GM12878 (cell line): ENCODE data around the gene CFI. TPM values are rescaled to one million over a fixed set of nuclear protein-coding genes. Genes with fewer than 3 reads are reported as not detected.

Experiments used
- ATAC-seq: fragments of 200-7000 bp; cut with Tn5 transposase; 3 replicates; pipeline ENCODE4 v1.9.1; 2020; ENCODE audit warnings: mild to moderate bottlenecking, moderate library complexity
- BruUV-seq: library from RNA; stranded (reverse); fragments of 400-500 nt; replicated peaks from 2 replicates; lab custom pipeline; 2021; lab: Mats Ljungman, UMichigan
- CTCF ChIA-PET: fragments of 300-600 bp; sonication (Branson Sonifier 250); formaldehyde crosslinking; extraction: SDS; loops from one replicate; lab custom pipeline; 2021; ENCODE audit warnings: inconsistent platforms; lab: Yijun Ruan, JAX
- POLR2A ChIA-PET: fragments of 350-600 bp; formaldehyde crosslinking; extraction: SDS; loops from one replicate; lab custom pipeline; 2021; ENCODE audit warnings: inconsistent platforms; lab: Charles Lee
- RAD21 ChIA-PET: fragments of 300-600 bp; sonication (Branson Sonifier 250); formaldehyde crosslinking; loops from one replicate; lab custom pipeline; 2023; ENCODE audit warnings: antibody characterized with exemption; ENCODE audit not compliant: unreplicated experiment; lab: Charles Lee
- SMC1A ChIA-PET: fragments of 300-600 bp; sonication (Branson Sonifier 250); formaldehyde crosslinking; loops from one replicate; lab custom pipeline; 2023; ENCODE audit not compliant: unreplicated experiment, uncharacterized antibody; lab: Charles Lee
- DNase-seq: peaks from one replicate; pipeline ENCODE4 v3.0.0-alpha.2; 2011; ENCODE audit warnings: low read depth, low spot score
- FAIRE-seq: peaks from 3 replicates; lab custom pipeline; 2011; peaks lifted over from hg19 to GRCh38; lab: Jason Lieb, UNC
- H2AFZ ChIP-seq: 2 replicates; pipeline ENCODE4 v1.6.0; 2011; ENCODE audit warnings: low read depth, low read length, control low read depth; ENCODE audit not compliant: control insufficient read depth
- H3K27ac ChIP-seq: 2 replicates; pipeline ENCODE4 v1.5.1; 2011; ENCODE audit warnings: control low read depth; ENCODE audit not compliant: control insufficient read depth, insufficient read depth
- H3K27me3 ChIP-seq, 2 experiments: replicated peaks in 1 of 2; 2 replicates each; pipeline versions ENCODE4 v1.6.0 to v1.6.1; 2011; ENCODE audit warnings: low read length in 1 of 2; ENCODE audit not compliant: control insufficient read depth in 2 of 2, insufficient read depth in 2 of 2
- H3K36me3 ChIP-seq, 2 experiments: 2 replicates each; pipeline ENCODE4 v1.5.1; 2011; ENCODE audit warnings: low read length in 1 of 2; ENCODE audit not compliant: control insufficient read depth in 2 of 2, insufficient read depth in 2 of 2
- H3K4me1 ChIP-seq: 2 replicates; pipeline ENCODE4 v1.6.1; 2011; ENCODE audit warnings: mild to moderate bottlenecking, low read length, moderate library complexity, mixed read lengths; ENCODE audit not compliant: control insufficient read depth, insufficient read depth
- H3K4me2 ChIP-seq: 2 replicates; pipeline ENCODE4 v1.6.0; 2011; ENCODE audit warnings: control low read depth; ENCODE audit not compliant: control insufficient read depth, insufficient read depth
- H3K4me3 ChIP-seq: fragments of 200-600 bp; sonication (generic); 2 replicates; pipeline ENCODE4 v1.5.1; 2016
- H3K79me2 ChIP-seq: 2 replicates; pipeline ENCODE4 v1.6.0; 2011; ENCODE audit warnings: low read length; ENCODE audit not compliant: control insufficient read depth, insufficient read depth
- H3K9ac ChIP-seq: 2 replicates; pipeline ENCODE4 v1.8.0; 2011; ENCODE audit warnings: low read length, control low read depth, mixed read lengths; ENCODE audit not compliant: control insufficient read depth, insufficient read depth
- H3K9me3 ChIP-seq: replicated peaks from 3 replicates; pipeline ENCODE4 v1.5.1; 2011; ENCODE audit warnings: mild to moderate bottlenecking, low read length; ENCODE audit not compliant: control insufficient read depth, insufficient read depth
- H4K20me1 ChIP-seq: 2 replicates; pipeline ENCODE4 v1.6.0; 2011; ENCODE audit not compliant: control insufficient read depth, insufficient read depth
- BACH1 ChIP-seq: fragments of 450-650 bp; IDR thresholded peaks from 2 replicates; pipeline ENCODE4 v1.6.1; 2017; ENCODE audit warnings: mild to moderate bottlenecking, borderline replicate concordance
- BHLHE40 ChIP-seq, 2 experiments: fragments of 450-650 bp in 1 of 2; IDR thresholded peaks; 2 replicates each; pipeline ENCODE4 v1.6.1; 2011 to 2017; ENCODE audit warnings: low read depth in 2 of 2, borderline replicate concordance in 1 of 2, improper control_type of control experiment in 1 of 2, low read length in 1 of 2, mild to moderate bottlenecking in 1 of 2
- FOS ChIP-seq: IDR thresholded peaks from 3 replicates; pipeline ENCODE4 v1.6.1; 2011; ENCODE audit warnings: borderline replicate concordance; ENCODE audit not compliant: insufficient read length; ENCODE audit errors: extremely low read depth
- KAT2A ChIP-seq: conservative IDR thresholded peaks from 2 replicates; pipeline ENCODE4 v1.6.1; 2011; ENCODE audit warnings: low read depth, low read length; ENCODE audit not compliant: control insufficient read depth
- MYC ChIP-seq: IDR thresholded peaks from 2 replicates; pipeline ENCODE4 v1.6.1; 2011; ENCODE audit warnings: mild to moderate bottlenecking, low read length, moderate library complexity, inconsistent platforms; ENCODE audit not compliant: insufficient read depth, insufficient replicate concordance, insufficient read length, severe bottlenecking
- NFYA ChIP-seq: IDR thresholded peaks from 2 replicates; pipeline ENCODE4 v1.6.1; 2011; ENCODE audit warnings: low read depth, mild to moderate bottlenecking, low read length, improper control_type of control experiment, borderline replicate concordance
- NR2C2 ChIP-seq: IDR thresholded peaks from 2 replicates; pipeline ENCODE4 v1.6.1; 2011; ENCODE audit warnings: borderline replicate concordance, low read depth; ENCODE audit not compliant: control insufficient read depth, insufficient read length
- PAX5 ChIP-seq: IDR thresholded peaks from 2 replicates; pipeline ENCODE4 v1.6.1; 2011; ENCODE audit warnings: low read depth, low read length, borderline replicate concordance
- PKNOX1 ChIP-seq: fragments of 450-650 bp; IDR thresholded peaks from 2 replicates; pipeline ENCODE4 v1.6.1; 2016; ENCODE audit warnings: mild to moderate bottlenecking
- PML ChIP-seq: IDR thresholded peaks from 2 replicates; pipeline ENCODE4 v1.6.1; 2012; ENCODE audit warnings: low read length, inconsistent platforms
- RBBP5 ChIP-seq: fragments of 200-600 bp; sonication (generic); conservative IDR thresholded peaks from 2 replicates; pipeline ENCODE4 v1.6.1; 2016
- REST ChIP-seq: IDR thresholded peaks from 2 replicates; pipeline ENCODE4 v1.6.1; 2012; ENCODE audit warnings: mild to moderate bottlenecking, low read depth, low read length
- SMAD5 ChIP-seq: IDR thresholded peaks from 2 replicates; pipeline ENCODE4 v1.6.1; 2016; ENCODE audit warnings: antibody characterized with exemption, low read depth
- STAT3 ChIP-seq: IDR thresholded peaks from 2 replicates; pipeline ENCODE4 v1.6.1; 2011; ENCODE audit warnings: low read depth, low read length, improper control_type of control experiment
- SUPT20H ChIP-seq: IDR thresholded peaks from 2 replicates; pipeline ENCODE4 v1.6.1; 2011; ENCODE audit warnings: low read depth, mild to moderate bottlenecking, low read length, moderate library complexity, borderline replicate concordance; ENCODE audit not compliant: control insufficient read depth
- WGBS: methylation state at CpG from one replicate; pipeline ENCODE4 v1.1.6; 2016; ENCODE audit warnings: low lambda C conversion rate; ENCODE audit not compliant: insufficient replicate concordance, insufficient coverage; ENCODE audit errors: missing lambda C conversion rate; 5-methylcytosine and 5-hydroxymethylcytosine counted together
- in situ Hi-C: fragments of 300-500 bp; cut with MboI; formaldehyde crosslinking; loops from 9 replicates; pipeline ENCODE4 v1.14.3; 2018; ENCODE audit warnings: mixed read lengths
- intact Hi-C: fragments of 100-400 bp; cut with micrococcal nuclease; formaldehyde crosslinking; loops from one replicate; pipeline ENCODE4 v1.14.2; 2022; ENCODE audit not compliant: unreplicated experiment
- polyA plus RNA-seq, 11 experiments: library from polyadenylated mRNA; depleted of rRNA in 4 of 11; unstranded in 6 of 11; stranded (reverse) in 5 of 11; fragments of >200 nt; fragmentation: Nextera tagmentation in 4 of 11; fragmentation: Illumina TruSeq in 1 of 11; extraction: Ambion mirVana in 4 of 11; extraction: Trizol in 1 of 11; gene quantifications; 1 replicate in 1 of 11; 2 replicates in 10 of 11; pipeline versions ENCODE4 v1.2.1 to v1.2.3, GENCODE V29; 2011 to 2016; ENCODE audit warnings: inconsistent platforms in 2 of 11, missing spikeins in 2 of 11, low read depth in 1 of 11
- total RNA-seq, 4 experiments: library from RNA; depleted of rRNA in 3 of 4; stranded (reverse); fragments of >200 nt in 3 of 4; fragmentation: Illumina TruSeq in 1 of 4; extraction: Trizol in 1 of 4; gene quantifications; 2 replicates each; pipeline versions ENCODE4 v1.2.1 to v1.2.3, GENCODE V29; 2013 to 2021

CFI gene
- total and polyA plus RNA-seq, 10 of the 15 experiments (the other 5 are each of a cell fraction or from before 2014, with no cell fraction given) = 0.15 to 0.28 TPM; not detected in 8

- intact Hi-C loops = no loop called here
- H3K27ac ChIP-seq = no peak overlapping the region
- no peak for ATAC-seq
- H3K79me2 ChIP-seq = no peaks in the 10 kb centered on the region
- TF ChIP-seq FOS (no peak), STAT3 (no peak), SMAD5 (no peak), PAX5 (no peak), NR2C2 (no peak), RBBP5 (no peak), BHLHE40 (IDR thresholded peaks at IDR 0.05; ENCODE audit: borderline replicate concordance in 1 of 2, low read depth in 2 of 2, low read length in 1 of 2) (no peak), KAT2A (no peak), PML (no peak), REST (no peak), BACH1 (no peak), PKNOX1 (no peak), MYC (no peak), NFYA (no peak), SUPT20H (no peak)
- 0% methylated on average over 1 of the region's 1 CpG for WGBS
- no peaks in the 10 kb centered on the region for H3K9me3 ChIP-seq
- ChIA-PET POLR2A (no interaction called here), RAD21 (no interaction called here), CTCF (no interaction called here), SMC1A (interaction anchor here (0.9 to 1.0 kb wide), 2 partner anchors 9 to 20 kb away, joined by 3 to 4 read pairs; no protein-coding TSS in a partner anchor)
- H4K20me1 ChIP-seq = no peaks in the 10 kb centered on the region
- no peak overlapping the region for H3K4me3 ChIP-seq
- no peaks in the 10 kb centered on the region for H3K4me1 ChIP-seq
- no peak for DNase-seq
- no peak for FAIRE-seq
- in situ Hi-C loops = no loop called here
- no TSS peak for BruUV-seq
- no peaks in the 10 kb centered on the region for H3K36me3 ChIP-seq
- H2AFZ ChIP-seq = no peak overlapping the region
- no peaks in the 10 kb centered on the region for H3K27me3 ChIP-seq
- H3K4me2 ChIP-seq = no peak overlapping the region
- H3K9ac ChIP-seq = no peak overlapping the region
Observed at GRCh38 chr4:109752525-109752924, 49.3 kb downstream of the CFI start.
